Measurements from ENCODE around the gene MEP1B.

GRCh38 chr18:32183503-32183902 lies 6.3 kb upstream of the MEP1B start:
- TF ChIP-seq CTCF (IDR thresholded peaks at IDR 0.05) (no peak), POLR2A (IDR thresholded peaks at IDR 0.05) (no peak)

Data from ovary (tissue), 3 donors.